ENCODE data around the gene ANKRD52. TPM values are rescaled to one million over a fixed set of nuclear protein-coding genes. Genes with fewer than 3 reads are reported as not detected.
A peak's percentile ranks its signal among the peaks of the same experiment; 100 is the strongest.

ANKRD52 gene
- total and polyA plus RNA-seq, 9 of the 15 experiments (the other 6 are each of a cell fraction or from before 2014, with no cell fraction given), result 0.52 to 46.8 (median 7.9) TPM

DNA sequence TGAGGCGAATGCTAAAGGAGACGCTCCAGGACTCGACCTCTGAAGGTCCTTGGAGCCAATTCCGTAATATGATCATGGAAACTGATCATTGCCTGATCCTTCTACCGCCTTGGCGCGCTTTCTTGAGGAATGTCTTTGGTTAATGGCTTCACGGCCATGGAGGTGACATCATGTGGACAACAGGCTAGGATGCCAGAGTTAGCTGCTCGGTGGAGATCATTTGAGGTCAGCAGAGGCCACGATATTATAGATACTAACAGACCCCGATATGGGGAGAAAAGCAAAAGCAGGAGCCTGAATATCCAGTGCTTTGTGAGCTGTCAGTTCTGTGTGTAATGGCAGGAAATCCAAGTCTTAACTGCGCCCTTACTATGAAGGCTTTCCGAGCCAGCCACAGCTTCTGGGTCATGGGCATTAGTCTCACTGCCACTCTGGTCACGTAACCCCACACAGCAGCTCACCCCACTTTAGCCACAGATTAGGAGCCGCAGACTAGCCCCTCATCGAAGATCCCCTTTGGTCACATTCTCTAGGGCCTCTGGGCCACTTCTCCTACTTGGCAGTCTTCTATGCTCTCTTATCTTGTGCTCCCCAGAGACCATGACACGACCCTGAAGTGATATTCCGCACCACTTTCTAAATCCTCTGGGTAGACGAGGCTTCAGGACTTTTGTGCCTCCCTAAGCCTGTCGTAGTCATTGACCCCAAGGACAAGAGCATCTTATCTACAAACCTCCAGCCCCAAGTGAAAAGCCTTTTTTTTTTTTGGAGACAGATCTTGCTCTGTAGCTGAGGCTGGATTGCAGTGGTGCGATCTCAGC, 42.7 kb upstream of the ANKRD52 start (continued):
- TF ChIP-seq, protein P1, sequence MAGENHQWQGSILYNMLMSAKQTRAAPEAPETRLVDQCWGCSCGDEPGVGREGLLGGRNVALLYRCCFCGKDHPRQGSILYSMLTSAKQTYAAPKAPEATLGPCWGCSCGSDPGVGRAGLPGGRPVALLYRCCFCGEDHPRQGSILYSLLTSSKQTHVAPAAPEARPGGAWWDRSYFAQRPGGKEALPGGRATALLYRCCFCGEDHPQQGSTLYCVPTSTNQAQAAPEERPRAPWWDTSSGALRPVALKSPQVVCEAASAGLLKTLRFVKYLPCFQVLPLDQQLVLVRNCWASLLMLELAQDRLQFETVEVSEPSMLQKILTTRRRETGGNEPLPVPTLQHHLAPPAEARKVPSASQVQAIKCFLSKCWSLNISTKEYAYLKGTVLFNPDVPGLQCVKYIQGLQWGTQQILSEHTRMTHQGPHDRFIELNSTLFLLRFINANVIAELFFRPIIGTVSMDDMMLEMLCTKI (IDR thresholded peaks at IDR 0.05; ENCODE audit: partially characterized antibody), result no peak
- no peak for TF ChIP-seq ZNF507 (tag; conservative IDR thresholded peaks at IDR 0.05)
- peak; percentile 11; the same call in 1 of the 2 replicates for TF ChIP-seq CREB1 (IDR thresholded peaks at IDR 0.05)
- TF ChIP-seq CREB1 (CRISPR knock-in tag; IDR thresholded peaks at IDR 0.05), result peak; percentile 29; the same call in 1 of the 2 replicates
- TF ChIP-seq, protein P2, sequence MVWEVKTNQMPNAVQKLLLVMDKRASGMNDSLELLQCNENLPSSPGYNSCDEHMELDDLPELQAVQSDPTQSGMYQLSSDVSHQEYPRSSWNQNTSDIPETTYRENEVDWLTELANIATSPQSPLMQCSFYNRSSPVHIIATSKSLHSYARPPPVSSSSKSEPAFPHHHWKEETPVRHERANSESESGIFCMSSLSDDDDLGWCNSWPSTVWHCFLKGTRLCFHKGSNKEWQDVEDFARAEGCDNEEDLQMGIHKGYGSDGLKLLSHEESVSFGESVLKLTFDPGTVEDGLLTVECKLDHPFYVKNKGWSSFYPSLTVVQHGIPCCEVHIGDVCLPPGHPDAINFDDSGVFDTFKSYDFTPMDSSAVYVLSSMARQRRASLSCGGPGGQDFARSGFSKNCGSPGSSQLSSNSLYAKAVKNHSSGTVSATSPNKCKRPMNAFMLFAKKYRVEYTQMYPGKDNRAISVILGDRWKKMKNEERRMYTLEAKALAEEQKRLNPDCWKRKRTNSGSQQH (CRISPR knock-in tag; IDR thresholded peaks at IDR 0.05), result no peak
- TF ChIP-seq MYNN (IDR thresholded peaks at IDR 0.05), result peak; percentile 34; the same call in 1 of the 2 replicates
- no peak for TF ChIP-seq MYNN (CRISPR knock-in tag; IDR thresholded peaks at IDR 0.05)
- TF ChIP-seq RBM34 (IDR thresholded peaks at IDR 0.05; ENCODE audit: borderline replicate concordance, insufficient read depth, low read length), result no peak
- no peak for TF ChIP-seq RBM25 (IDR thresholded peaks at IDR 0.05; ENCODE audit: low read depth, low read length, severe bottlenecking)
- no peak for TF ChIP-seq MAFK (IDR thresholded peaks at IDR 0.05; ENCODE audit: low read length)
- peak; percentile 92 for TF ChIP-seq ARID1B (IDR thresholded peaks at IDR 0.05)
- TF ChIP-seq, protein P3, sequence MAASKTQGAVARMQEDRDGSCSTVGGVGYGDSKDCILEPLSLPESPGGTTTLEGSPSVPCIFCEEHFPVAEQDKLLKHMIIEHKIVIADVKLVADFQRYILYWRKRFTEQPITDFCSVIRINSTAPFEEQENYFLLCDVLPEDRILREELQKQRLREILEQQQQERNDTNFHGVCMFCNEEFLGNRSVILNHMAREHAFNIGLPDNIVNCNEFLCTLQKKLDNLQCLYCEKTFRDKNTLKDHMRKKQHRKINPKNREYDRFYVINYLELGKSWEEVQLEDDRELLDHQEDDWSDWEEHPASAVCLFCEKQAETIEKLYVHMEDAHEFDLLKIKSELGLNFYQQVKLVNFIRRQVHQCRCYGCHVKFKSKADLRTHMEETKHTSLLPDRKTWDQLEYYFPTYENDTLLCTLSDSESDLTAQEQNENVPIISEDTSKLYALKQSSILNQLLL (CRISPR knock-in tag; IDR thresholded peaks at IDR 0.05; ENCODE audit: borderline replicate concordance), result no peak
- TF ChIP-seq, protein P4, sequence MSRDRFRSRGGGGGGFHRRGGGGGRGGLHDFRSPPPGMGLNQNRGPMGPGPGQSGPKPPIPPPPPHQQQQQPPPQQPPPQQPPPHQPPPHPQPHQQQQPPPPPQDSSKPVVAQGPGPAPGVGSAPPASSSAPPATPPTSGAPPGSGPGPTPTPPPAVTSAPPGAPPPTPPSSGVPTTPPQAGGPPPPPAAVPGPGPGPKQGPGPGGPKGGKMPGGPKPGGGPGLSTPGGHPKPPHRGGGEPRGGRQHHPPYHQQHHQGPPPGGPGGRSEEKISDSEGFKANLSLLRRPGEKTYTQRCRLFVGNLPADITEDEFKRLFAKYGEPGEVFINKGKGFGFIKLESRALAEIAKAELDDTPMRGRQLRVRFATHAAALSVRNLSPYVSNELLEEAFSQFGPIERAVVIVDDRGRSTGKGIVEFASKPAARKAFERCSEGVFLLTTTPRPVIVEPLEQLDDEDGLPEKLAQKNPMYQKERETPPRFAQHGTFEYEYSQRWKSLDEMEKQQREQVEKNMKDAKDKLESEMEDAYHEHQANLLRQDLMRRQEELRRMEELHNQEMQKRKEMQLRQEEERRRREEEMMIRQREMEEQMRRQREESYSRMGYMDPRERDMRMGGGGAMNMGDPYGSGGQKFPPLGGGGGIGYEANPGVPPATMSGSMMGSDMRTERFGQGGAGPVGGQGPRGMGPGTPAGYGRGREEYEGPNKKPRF (IDR thresholded peaks at IDR 0.05; ENCODE audit: low read depth, low read length), result no peak
- TF ChIP-seq ZKSCAN3 (CRISPR knock-in tag; IDR thresholded peaks at IDR 0.05), result no peak
- TF ChIP-seq IFI16 (CRISPR knock-in tag; IDR thresholded peaks at IDR 0.05), result no peak
- no peak for TF ChIP-seq CSDE1 (IDR thresholded peaks at IDR 0.05)
- TF ChIP-seq, protein P5, sequence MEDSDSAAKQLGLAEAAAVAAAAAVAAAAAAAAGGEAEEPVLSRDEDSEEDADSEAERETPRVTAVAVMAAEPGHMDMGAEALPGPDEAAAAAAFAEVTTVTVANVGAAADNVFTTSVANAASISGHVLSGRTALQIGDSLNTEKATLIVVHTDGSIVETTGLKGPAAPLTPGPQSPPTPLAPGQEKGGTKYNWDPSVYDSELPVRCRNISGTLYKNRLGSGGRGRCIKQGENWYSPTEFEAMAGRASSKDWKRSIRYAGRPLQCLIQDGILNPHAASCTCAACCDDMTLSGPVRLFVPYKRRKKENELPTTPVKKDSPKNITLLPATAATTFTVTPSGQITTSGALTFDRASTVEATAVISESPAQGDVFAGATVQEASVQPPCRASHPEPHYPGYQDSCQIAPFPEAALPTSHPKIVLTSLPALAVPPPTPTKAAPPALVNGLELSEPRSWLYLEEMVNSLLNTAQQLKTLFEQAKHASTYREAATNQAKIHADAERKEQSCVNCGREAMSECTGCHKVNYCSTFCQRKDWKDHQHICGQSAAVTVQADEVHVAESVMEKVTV (CRISPR knock-in tag; IDR thresholded peaks at IDR 0.05), result no peak

Data from K562 (cell line).